Measurements from ENCODE around the gene GPBP1L1. TPM values are rescaled to one million over a fixed set of nuclear protein-coding genes. Genes with fewer than 3 reads are reported as not detected.

Gene GPBP1L1
- total and polyA plus RNA-seq, 9 of the 15 experiments (the other 6 are each of a cell fraction or from before 2014, with no cell fraction given), result 86.0 to 216 (median 138) TPM

DNA sequence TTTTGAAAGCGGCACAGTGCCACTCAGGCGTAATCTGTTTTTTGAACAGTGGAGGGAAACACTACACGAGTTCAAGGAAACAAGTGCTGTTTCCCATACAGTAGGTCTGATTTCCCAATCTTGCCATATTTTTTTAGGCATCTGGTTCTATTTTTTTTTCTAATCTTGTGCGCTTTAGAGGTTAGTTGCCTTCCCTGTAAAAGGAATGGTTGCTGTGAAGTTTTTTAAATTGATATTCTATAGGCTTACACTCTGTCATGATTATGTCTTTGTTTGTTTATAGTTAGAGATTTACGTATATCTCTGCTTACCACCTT is 101.3 kb downstream of the GPBP1L1 start (continued):
- TF ChIP-seq POU5F1 (IDR thresholded peaks at IDR 0.05; ENCODE audit: borderline replicate concordance, low read depth, low read length, partially characterized antibody) (no peak), ZC3H4 (CRISPR knock-in tag; IDR thresholded peaks at IDR 0.05; ENCODE audit: borderline replicate concordance) (no peak), MTA1 (IDR thresholded peaks at IDR 0.05; ENCODE audit: borderline replicate concordance) (0 out of 2 replicates have a peak, but pooled peaks have one; percentile 4), SMARCA4 (IDR thresholded peaks at IDR 0.05) (0 out of 2 replicates have a peak, but pooled peaks have one; percentile 1), TOE1 (IDR thresholded peaks at IDR 0.05; ENCODE audit: borderline replicate concordance) (no peak), TOE1 (CRISPR knock-in tag; IDR thresholded peaks at IDR 0.05; ENCODE audit: borderline replicate concordance, low read depth) (no peak), FOXK2 (conservative IDR thresholded peaks at IDR 0.05 in 1 of 2, IDR thresholded peaks at IDR 0.05 in 1 of 2; ENCODE audit: low read depth in 2 of 2) (peak in 1 of 2 experiments; percentile 3; a peak in 1 of 4 replicates), CHD1 (IDR thresholded peaks at IDR 0.05; ENCODE audit: low read length) (no peak), LCOR (CRISPR knock-in tag; IDR thresholded peaks at IDR 0.05) (0 out of 2 replicates have a peak, but pooled peaks have one; percentile 2), ZNF696 (CRISPR knock-in tag; conservative IDR thresholded peaks at IDR 0.05) (no peak), XRCC4 (IDR thresholded peaks at IDR 0.05; ENCODE audit: extremely low read depth, insufficient read depth, insufficient read length) (no peak), FOXJ3 (CRISPR knock-in tag; IDR thresholded peaks at IDR 0.05) (no peak), NFIC (IDR thresholded peaks at IDR 0.05) (no peak), RBM39 (optimal IDR thresholded peaks at IDR 0.05; ENCODE audit: low read depth, low read length) (no peak)
- TF ChIP-seq, protein P1, sequence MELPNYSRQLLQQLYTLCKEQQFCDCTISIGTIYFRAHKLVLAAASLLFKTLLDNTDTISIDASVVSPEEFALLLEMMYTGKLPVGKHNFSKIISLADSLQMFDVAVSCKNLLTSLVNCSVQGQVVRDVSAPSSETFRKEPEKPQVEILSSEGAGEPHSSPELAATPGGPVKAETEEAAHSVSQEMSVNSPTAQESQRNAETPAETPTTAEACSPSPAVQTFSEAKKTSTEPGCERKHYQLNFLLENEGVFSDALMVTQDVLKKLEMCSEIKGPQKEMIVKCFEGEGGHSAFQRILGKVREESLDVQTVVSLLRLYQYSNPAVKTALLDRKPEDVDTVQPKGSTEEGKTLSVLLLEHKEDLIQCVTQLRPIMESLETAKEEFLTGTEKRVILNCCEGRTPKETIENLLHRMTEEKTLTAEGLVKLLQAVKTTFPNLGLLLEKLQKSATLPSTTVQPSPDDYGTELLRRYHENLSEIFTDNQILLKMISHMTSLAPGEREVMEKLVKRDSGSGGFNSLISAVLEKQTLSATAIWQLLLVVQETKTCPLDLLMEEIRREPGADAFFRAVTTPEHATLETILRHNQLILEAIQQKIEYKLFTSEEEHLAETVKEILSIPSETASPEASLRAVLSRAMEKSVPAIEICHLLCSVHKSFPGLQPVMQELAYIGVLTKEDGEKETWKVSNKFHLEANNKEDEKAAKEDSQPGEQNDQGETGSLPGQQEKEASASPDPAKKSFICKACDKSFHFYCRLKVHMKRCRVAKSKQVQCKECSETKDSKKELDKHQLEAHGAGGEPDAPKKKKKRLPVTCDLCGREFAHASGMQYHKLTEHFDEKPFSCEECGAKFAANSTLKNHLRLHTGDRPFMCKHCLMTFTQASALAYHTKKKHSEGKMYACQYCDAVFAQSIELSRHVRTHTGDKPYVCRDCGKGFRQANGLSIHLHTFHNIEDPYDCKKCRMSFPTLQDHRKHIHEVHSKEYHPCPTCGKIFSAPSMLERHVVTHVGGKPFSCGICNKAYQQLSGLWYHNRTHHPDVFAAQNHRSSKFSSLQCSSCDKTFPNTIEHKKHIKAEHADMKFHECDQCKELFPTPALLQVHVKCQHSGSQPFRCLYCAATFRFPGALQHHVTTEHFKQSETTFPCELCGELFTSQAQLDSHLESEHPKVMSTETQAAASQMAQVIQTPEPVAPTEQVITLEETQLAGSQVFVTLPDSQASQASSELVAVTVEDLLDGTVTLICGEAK (IDR thresholded peaks at IDR 0.05), result peak; percentile 23; the same call in 1 of the 2 replicates
- TF ChIP-seq, protein P1 (CRISPR knock-in tag; IDR thresholded peaks at IDR 0.05), result no peak
- TF ChIP-seq, protein P2, sequence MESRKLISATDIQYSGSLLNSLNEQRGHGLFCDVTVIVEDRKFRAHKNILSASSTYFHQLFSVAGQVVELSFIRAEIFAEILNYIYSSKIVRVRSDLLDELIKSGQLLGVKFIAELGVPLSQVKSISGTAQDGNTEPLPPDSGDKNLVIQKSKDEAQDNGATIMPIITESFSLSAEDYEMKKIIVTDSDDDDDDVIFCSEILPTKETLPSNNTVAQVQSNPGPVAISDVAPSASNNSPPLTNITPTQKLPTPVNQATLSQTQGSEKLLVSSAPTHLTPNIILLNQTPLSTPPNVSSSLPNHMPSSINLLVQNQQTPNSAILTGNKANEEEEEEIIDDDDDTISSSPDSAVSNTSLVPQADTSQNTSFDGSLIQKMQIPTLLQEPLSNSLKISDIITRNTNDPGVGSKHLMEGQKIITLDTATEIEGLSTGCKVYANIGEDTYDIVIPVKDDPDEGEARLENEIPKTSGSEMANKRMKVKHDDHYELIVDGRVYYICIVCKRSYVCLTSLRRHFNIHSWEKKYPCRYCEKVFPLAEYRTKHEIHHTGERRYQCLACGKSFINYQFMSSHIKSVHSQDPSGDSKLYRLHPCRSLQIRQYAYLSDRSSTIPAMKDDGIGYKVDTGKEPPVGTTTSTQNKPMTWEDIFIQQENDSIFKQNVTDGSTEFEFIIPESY (CRISPR knock-in tag; IDR thresholded peaks at IDR 0.05), result no peak; the same call in 1 of the 2 replicates
- TF ChIP-seq, protein P3, sequence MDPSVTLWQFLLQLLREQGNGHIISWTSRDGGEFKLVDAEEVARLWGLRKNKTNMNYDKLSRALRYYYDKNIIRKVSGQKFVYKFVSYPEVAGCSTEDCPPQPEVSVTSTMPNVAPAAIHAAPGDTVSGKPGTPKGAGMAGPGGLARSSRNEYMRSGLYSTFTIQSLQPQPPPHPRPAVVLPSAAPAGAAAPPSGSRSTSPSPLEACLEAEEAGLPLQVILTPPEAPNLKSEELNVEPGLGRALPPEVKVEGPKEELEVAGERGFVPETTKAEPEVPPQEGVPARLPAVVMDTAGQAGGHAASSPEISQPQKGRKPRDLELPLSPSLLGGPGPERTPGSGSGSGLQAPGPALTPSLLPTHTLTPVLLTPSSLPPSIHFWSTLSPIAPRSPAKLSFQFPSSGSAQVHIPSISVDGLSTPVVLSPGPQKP (CRISPR knock-in tag; IDR thresholded peaks at IDR 0.05), result no peak

All from K562 (cell line).